Loucy (cell line): ENCODE measurements around the gene GPALPP1.

Experiments used
- H2AFZ ChIP-seq: fragments of 200-600 bp; sonication (generic); 2 replicates; pipeline ENCODE4 v1.6.0; 2016; ENCODE audit warnings: antibody characterized with exemption, mild to moderate bottlenecking, low read length, moderate library complexity
- H3F3A ChIP-seq: fragments of 200-600 bp; 2 replicates; pipeline ENCODE4 v1.6.0; 2016; ENCODE audit warnings: antibody characterized with exemption, low read depth, mild to moderate bottlenecking
- H3K27me3 ChIP-seq: fragments of 200-600 bp; sonication (generic); 2 replicates; pipeline ENCODE4 v1.6.1; 2014; ENCODE audit warnings: low read length, mild to moderate bottlenecking; ENCODE audit not compliant: insufficient read depth, poor library complexity, severe bottlenecking
- H3K36me3 ChIP-seq: fragments of 200-600 bp; sonication (generic); 2 replicates; pipeline ENCODE4 v1.6.1; 2016; ENCODE audit warnings: low read length; ENCODE audit not compliant: insufficient read depth
- H3K4me1 ChIP-seq: fragments of 200-600 bp; sonication (generic); 2 replicates; pipeline ENCODE4 v1.5.1; 2014; ENCODE audit warnings: low read length, mild to moderate bottlenecking; ENCODE audit not compliant: insufficient read depth, poor library complexity, severe bottlenecking
- H3K4me2 ChIP-seq: fragments of 200-600 bp; sonication (generic); 2 replicates; pipeline ENCODE4 v1.6.0; 2014; ENCODE audit warnings: antibody characterized with exemption, low read length, low read depth, mild to moderate bottlenecking; ENCODE audit not compliant: poor library complexity, severe bottlenecking
- H3K4me3 ChIP-seq: fragments of 200-600 bp; sonication (generic); 2 replicates; pipeline ENCODE4 v1.5.1; 2014; ENCODE audit warnings: low read length, mild to moderate bottlenecking, mixed read lengths; ENCODE audit not compliant: poor library complexity, severe bottlenecking
- H3K79me2 ChIP-seq: fragments of 200-600 bp; sonication (generic); 2 replicates; pipeline ENCODE4 v1.6.1; 2014; ENCODE audit warnings: low read length; ENCODE audit not compliant: insufficient read depth
- H3K9ac ChIP-seq: fragments of 200-600 bp; sonication (generic); 2 replicates; pipeline ENCODE4 v1.6.0; 2014; ENCODE audit warnings: mild to moderate bottlenecking, low read depth, low read length, moderate library complexity; ENCODE audit not compliant: poor library complexity, severe bottlenecking
- H3K9me2 ChIP-seq: fragments of 200-600 bp; sonication (generic); replicated peaks from 2 replicates; pipeline ENCODE4 v1.6.1; 2016; ENCODE audit warnings: low read depth, low read length, mixed read lengths
- H3K9me3 ChIP-seq: fragments of 200-600 bp; sonication (generic); 2 replicates; pipeline ENCODE4 v1.6.1; 2014; ENCODE audit warnings: mild to moderate bottlenecking, antibody characterized with exemption, low read length, low read depth; ENCODE audit not compliant: insufficient read depth
- H4K20me1 ChIP-seq: fragments of 200-600 bp; sonication (generic); 2 replicates; pipeline ENCODE4 v1.6.0; 2014; ENCODE audit warnings: antibody characterized with exemption, low read length, mild to moderate bottlenecking; ENCODE audit not compliant: insufficient read depth, poor library complexity, severe bottlenecking
- EZH2phosphoT487 ChIP-seq: fragments of 200-600 bp; IDR thresholded peaks from 2 replicates; pipeline ENCODE4 v1.6.1; 2018; ENCODE audit warnings: antibody characterized with exemption, mild to moderate bottlenecking, moderate library complexity, borderline replicate concordance
- TF ChIP-seq, protein P1 (sequence below): fragments of 200-600 bp; sonication (generic); conservative IDR thresholded peaks from 2 replicates; pipeline ENCODE4 v1.5.1; 2014; ENCODE audit warnings: mild to moderate bottlenecking, antibody characterized with exemption, low read length

GPALPP1 gene

DNA sequence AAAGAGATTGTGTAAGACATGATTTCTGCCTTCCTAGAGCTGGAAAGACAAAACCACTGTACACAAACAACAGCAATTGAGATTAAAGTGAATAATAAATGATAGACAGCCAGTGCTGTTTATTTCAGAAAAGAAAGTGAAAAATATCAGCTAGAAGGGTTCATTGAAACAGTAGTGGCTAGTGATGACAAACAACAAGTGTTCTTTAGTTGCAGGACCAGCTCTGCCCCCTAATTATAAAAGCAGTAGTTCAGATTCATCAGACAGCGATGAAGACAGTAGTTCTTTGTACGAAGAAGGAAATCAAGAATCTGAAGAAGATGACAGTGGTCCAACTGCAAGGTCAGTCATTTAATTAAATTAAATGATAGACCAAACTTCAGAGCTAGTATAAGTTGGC lies 14.8 kb downstream of the GPALPP1 start:
- H3F3A ChIP-seq: no peaks in the 10 kb centered on the region
- H3K9me2 ChIP-seq: no peaks in the 10 kb centered on the region
- peaks cover 28% of the 10 kb centered on the region; the same call in 1 of the 2 replicates for H3K36me3 ChIP-seq
- no peaks in the 10 kb centered on the region for H3K4me1 ChIP-seq
- no peak overlapping the region for H2AFZ ChIP-seq
- no peaks in the 10 kb centered on the region for H4K20me1 ChIP-seq
- H3K4me3 ChIP-seq: no peak overlapping the region
- no peak overlapping the region for H3K9ac ChIP-seq
- no peaks in the 10 kb centered on the region for H3K27me3 ChIP-seq
- H3K4me2 ChIP-seq: no peak overlapping the region
- no peak for TF ChIP-seq EZH2phosphoT487
- TF ChIP-seq, protein P1, sequence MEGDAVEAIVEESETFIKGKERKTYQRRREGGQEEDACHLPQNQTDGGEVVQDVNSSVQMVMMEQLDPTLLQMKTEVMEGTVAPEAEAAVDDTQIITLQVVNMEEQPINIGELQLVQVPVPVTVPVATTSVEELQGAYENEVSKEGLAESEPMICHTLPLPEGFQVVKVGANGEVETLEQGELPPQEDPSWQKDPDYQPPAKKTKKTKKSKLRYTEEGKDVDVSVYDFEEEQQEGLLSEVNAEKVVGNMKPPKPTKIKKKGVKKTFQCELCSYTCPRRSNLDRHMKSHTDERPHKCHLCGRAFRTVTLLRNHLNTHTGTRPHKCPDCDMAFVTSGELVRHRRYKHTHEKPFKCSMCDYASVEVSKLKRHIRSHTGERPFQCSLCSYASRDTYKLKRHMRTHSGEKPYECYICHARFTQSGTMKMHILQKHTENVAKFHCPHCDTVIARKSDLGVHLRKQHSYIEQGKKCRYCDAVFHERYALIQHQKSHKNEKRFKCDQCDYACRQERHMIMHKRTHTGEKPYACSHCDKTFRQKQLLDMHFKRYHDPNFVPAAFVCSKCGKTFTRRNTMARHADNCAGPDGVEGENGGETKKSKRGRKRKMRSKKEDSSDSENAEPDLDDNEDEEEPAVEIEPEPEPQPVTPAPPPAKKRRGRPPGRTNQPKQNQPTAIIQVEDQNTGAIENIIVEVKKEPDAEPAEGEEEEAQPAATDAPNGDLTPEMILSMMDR: no peak
- H3K9me3 ChIP-seq: no peaks in the 10 kb centered on the region
- H3K79me2 ChIP-seq: no peaks in the 10 kb centered on the region

DNA sequence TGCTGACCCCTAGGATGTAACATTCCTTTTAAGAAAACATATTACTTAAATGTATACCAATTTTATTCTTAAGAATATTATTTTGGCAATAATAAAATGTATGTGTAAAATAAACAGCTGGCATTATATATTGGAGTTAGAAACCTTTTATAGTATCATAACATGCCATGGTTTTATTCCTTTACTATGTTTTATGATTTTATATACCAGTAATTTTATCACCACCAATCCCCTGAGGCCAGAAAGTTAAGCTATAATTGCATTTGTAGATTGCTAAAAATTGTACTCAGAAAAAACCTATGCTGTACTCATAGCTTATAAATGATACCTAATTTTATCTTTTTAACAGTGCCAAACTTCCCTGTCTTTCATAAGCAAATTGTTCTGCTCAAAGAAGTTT lies 17.9 kb downstream of the GPALPP1 start:
- Histone ChIP-seq H3K4me3 (no peak overlapping the region), H4K20me1 (no peaks in the 10 kb centered on the region), H3F3A (no peaks in the 10 kb centered on the region), H3K27me3 (no peaks in the 10 kb centered on the region), H3K9me2 (no peaks in the 10 kb centered on the region), H3K4me1 (no peaks in the 10 kb centered on the region), H3K4me2 (no peak overlapping the region), H2AFZ (no peak overlapping the region), H3K36me3 (peaks cover 17% of the 10 kb centered on the region; the same call in 1 of the 2 replicates), H3K9ac (no peak overlapping the region), H3K79me2 (no peaks in the 10 kb centered on the region), H3K9me3 (no peaks in the 10 kb centered on the region)
- TF ChIP-seq, protein P1: no peak
- TF ChIP-seq EZH2phosphoT487: no peak

DNA sequence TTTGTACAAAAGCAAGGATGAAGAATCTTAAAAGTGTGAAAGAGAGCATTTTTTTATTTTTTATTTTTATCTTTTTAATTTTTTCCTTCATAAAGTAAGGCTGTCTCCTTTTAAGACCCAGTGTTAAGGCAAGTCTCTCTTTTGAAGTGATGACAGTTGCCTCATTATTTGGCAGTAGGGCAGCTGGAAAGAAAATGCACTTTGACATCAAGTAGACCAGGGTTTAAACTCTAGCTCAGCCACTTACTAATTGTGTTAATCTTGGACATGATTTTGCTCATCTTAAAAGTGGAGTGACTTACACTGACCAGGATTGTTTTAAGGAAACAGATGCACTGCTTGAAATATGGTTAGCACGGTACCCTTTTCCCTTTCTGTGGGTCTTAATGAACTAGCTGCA lies 18.5 kb downstream of the GPALPP1 start:
- no peaks in the 10 kb centered on the region for H3K9me3 ChIP-seq
- no peaks in the 10 kb centered on the region for H3K9me2 ChIP-seq
- no peak overlapping the region for H3K9ac ChIP-seq
- H3K4me3 ChIP-seq: no peak overlapping the region
- no peak for TF ChIP-seq EZH2phosphoT487
- TF ChIP-seq, protein P1: no peak
- H4K20me1 ChIP-seq: no peaks in the 10 kb centered on the region
- H3K4me1 ChIP-seq: no peaks in the 10 kb centered on the region
- no peak overlapping the region for H2AFZ ChIP-seq
- H3F3A ChIP-seq: no peaks in the 10 kb centered on the region
- no peak overlapping the region for H3K4me2 ChIP-seq
- H3K79me2 ChIP-seq: no peaks in the 10 kb centered on the region
- H3K36me3 ChIP-seq: peaks cover 11% of the 10 kb centered on the region; the same call in 1 of the 2 replicates
- H3K27me3 ChIP-seq: no peaks in the 10 kb centered on the region
